Raji (cell line): ENCODE data around the gene GIGYF1.

Experiments
- POLR2A ChIP-seq: IDR thresholded peaks from 2 replicates; pipeline ENCODE4 v1.6.1; 2011; ENCODE audit warnings: low read depth, low read length, control low read depth; ENCODE audit not compliant: insufficient read depth

Gene GIGYF1

GRCh38 chr7:100640517-100641440 lies 53.3 kb downstream of the GIGYF1 start:
- no peak for TF ChIP-seq POLR2A

GRCh38 chr7:100639995-100640516 lies 54.0 kb downstream of the GIGYF1 start:
- TF ChIP-seq POLR2A, result no peak

DNA sequence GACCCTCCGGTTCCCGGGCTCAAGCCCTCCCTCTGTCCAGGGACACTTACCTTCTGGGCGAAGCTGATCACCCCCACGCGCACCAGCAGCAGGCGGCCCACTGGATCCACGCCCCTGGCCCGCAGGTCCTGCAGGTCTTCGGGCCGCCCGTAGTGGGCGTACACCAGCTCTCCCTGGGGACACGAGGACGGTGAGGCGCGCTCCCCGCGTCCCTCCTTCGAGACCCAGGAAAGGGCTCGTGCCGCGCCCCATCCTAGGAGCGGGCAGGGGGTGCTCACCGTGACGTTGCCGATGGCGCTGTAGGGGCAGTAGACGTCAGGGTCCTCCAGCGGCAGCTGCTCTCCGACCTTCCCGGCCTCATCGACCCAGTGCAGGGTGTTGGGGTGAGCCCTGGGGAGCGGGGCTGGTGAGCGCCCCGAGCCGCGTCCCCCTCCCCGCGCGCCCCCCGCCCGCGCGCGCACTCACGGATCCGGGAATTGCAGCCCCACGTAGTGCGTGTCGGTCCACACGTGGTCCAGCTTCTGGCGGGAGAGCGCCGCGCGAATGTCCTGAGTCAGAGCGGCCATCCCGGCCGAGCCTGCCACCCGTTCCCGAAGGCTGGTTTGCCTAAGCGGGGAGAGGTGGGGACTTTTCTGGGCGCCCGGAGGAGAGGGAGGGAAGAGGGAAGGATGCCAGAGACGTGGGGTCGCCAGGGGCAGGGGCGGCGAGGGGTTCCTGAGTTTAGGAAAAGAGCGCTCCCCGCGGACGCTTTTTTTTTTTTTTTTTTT lies 60.9 kb downstream of the GIGYF1 start:
- TF ChIP-seq POLR2A, result no peak

DNA sequence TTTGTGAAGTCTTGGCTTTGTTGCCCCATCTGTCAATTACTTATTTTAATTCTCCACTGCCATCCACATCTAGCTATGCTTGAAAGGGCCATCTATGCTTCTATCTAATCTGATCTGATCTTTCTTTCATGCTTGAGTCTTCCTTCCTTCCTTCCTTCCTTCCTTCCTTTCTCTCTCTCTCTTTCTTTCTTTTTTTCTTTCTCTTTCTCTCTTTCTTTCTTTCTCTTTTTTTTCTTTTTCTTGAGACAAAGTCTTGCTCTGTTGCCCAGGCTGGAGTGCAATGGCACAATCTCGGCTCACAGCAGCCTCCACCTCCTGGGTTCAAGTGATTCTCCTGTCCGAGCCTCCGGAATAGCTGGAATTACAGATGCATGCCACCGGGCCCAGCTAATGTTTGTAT lies 64.0 kb downstream of the GIGYF1 start:
- no peak for TF ChIP-seq POLR2A
